Posterior vena cava (tissue), 2 donors: Measurements from ENCODE around the gene GABBR2. TPM values are rescaled to one million over a fixed set of nuclear protein-coding genes. Genes with fewer than 3 reads are reported as not detected.

Source experiments
- DNase-seq: peaks from one replicate; pipeline ENCODE4 v3.0.0-alpha.2; 2020; ENCODE audit warnings: low spot score
- intact Hi-C, 2 donors: fragments of 100-400 bp; cut with DNase I; formaldehyde crosslinking; loops; one replicate each; pipeline versions ENCODE4 v1.14.1 to v1.14.2; 2022 to 2023
- total RNA-seq, 2 donors: library from RNA; stranded (reverse); fragmentation: NEBNext Ultra II Directional; extraction: Animal tissue kit (Norgen Biotek cat#: 25700); gene quantifications; one replicate each; pipeline ENCODE4 v1.2.1, GENCODE V29; 2021
- donor health status: DM: yes; HTN: yes; CAD: no.
- donor health status: DM: yes; HTN: yes; CAD: no.

Gene GABBR2
- total RNA-seq, 2 donors from 2014 or later: not detected

- DNase-seq: no peak
- intact Hi-C loops: loop anchor here (5.0 to 10.0 kb wide), 3 partner anchors 41 to 329 kb away; partner anchors contain the start of gene TRMO (in 1 of the 2)
Observed at GRCh38 chr9:98253565-98253964, 455.2 kb downstream of the GABBR2 start.

GRCh38 chr9:98251551-98251950 lies 457.2 kb downstream of the GABBR2 start:
- intact Hi-C loops: loop anchor here (5.0 to 10.0 kb wide), 3 partner anchors 39 to 327 kb away; partner anchors contain the start of gene TRMO (in 1 of the 2)
- no peak for DNase-seq

- no peak for DNase-seq
- intact Hi-C loops: loop anchor here (5.0 to 10.0 kb wide), 3 partner anchors 37 to 325 kb away; partner anchors contain the start of gene TRMO (in 1 of the 2)
Observed at GRCh38 chr9:98249771-98250170, 459.0 kb downstream of the GABBR2 start.

- intact Hi-C loops: no loop called here
- DNase-seq: peak; percentile 91
Observed at GRCh38 chr9:98248737-98249474, 459.8 kb downstream of the GABBR2 start.

GRCh38 chr9:98247831-98248657 lies 460.7 kb downstream of the GABBR2 start:
- DNase-seq: no peak
- intact Hi-C loops: no loop called here

- intact Hi-C loops: no loop called here
- DNase-seq: no peak
Observed at GRCh38 chr9:98242426-98242825, 466.3 kb downstream of the GABBR2 start.

- intact Hi-C loops: no loop called here
- DNase-seq: no peak
Observed at GRCh38 chr9:98241357-98242300, 467.1 kb downstream of the GABBR2 start.

GRCh38 chr9:98240475-98240874 lies 468.3 kb downstream of the GABBR2 start:
- no peak for DNase-seq
- intact Hi-C loops: no loop called here

Other genes starting within 250 kb of the GABBR2 start
- gene ANKS6, start 87.6 kb upstream of the GABBR2 start, total RNA-seq: 10 to 100 TPM; 15.5 to 18.6 TPM
- gene GALNT12, start 98.7 kb upstream of the GABBR2 start, total RNA-seq: 10 to 100 TPM; 16.1 to 17.6 TPM
- gene COL15A1, start 235.0 kb upstream of the GABBR2 start, total RNA-seq: 100 to 1,000 TPM; 126 to 129 TPM